OCI-LY7 (cell line): Measurements from ENCODE around the gene S100A4. TPM values are rescaled to one million over a fixed set of nuclear protein-coding genes. Genes with fewer than 3 reads are reported as not detected.

Experiments used
- BruUV-seq: library from RNA; stranded (reverse); fragments of 400-500 nt; replicated peaks from 2 replicates; lab custom pipeline; 2021; lab: Mats Ljungman, UMichigan
- CTCF ChIA-PET: fragments of 300-600 bp; sonication (Branson Sonifier 250); formaldehyde crosslinking; loops from one replicate; lab custom pipeline; 2022; ENCODE audit warnings: antibody characterized with exemption; ENCODE audit not compliant: unreplicated experiment; lab: Charles Lee
- POLR2A ChIA-PET: fragments of 300-600 bp; sonication (Branson Sonifier 250); formaldehyde crosslinking; loops from one replicate; lab custom pipeline; 2022; ENCODE audit warnings: antibody characterized with exemption; lab: Charles Lee
- DNase-seq: peaks from one replicate; pipeline ENCODE4 v3.0.0-alpha.2; 2015; ENCODE audit warnings: low spot score
- H2AFZ ChIP-seq: fragments of 200-600 bp; sonication (generic), shearing (Covaris generic); 2 replicates; pipeline ENCODE4 v1.6.1; 2014; ENCODE audit warnings: mild to moderate bottlenecking, antibody characterized with exemption, low read length, moderate library complexity
- H3K27ac ChIP-seq: fragments of 200-600 bp; sonication (generic); 2 replicates; pipeline ENCODE4 v1.5.1; 2014; ENCODE audit warnings: mixed run types, low read depth, mild to moderate bottlenecking, moderate library complexity, low read length, inconsistent platforms; ENCODE audit not compliant: poor library complexity, severe bottlenecking
- H3K36me3 ChIP-seq: fragments of 200-600 bp; sonication (generic); 2 replicates; pipeline ENCODE4 v1.6.1; 2014; ENCODE audit warnings: mild to moderate bottlenecking, antibody characterized with exemption, low read length, moderate library complexity, mixed read lengths; ENCODE audit not compliant: insufficient read depth
- H3K4me1 ChIP-seq: fragments of 200-600 bp; sonication (generic); 2 replicates; pipeline ENCODE4 v1.5.1; 2014; ENCODE audit warnings: mild to moderate bottlenecking, low read length; ENCODE audit not compliant: insufficient read depth, poor library complexity, severe bottlenecking
- H3K4me2 ChIP-seq: fragments of 200-600 bp; sonication (generic); 2 replicates; pipeline ENCODE4 v1.6.1; 2014; ENCODE audit warnings: mild to moderate bottlenecking, low read length
- H3K4me3 ChIP-seq: fragments of 200-600 bp; sonication (generic); 2 replicates; pipeline ENCODE4 v1.5.1; 2014; ENCODE audit warnings: mild to moderate bottlenecking, low read depth, low read length; ENCODE audit not compliant: poor library complexity, severe bottlenecking
- H3K79me2 ChIP-seq: fragments of 200-600 bp; sonication (generic); 2 replicates; pipeline ENCODE4 v1.6.1; 2016; ENCODE audit warnings: low read depth, mild to moderate bottlenecking, low read length, moderate library complexity, mixed read lengths; ENCODE audit not compliant: insufficient read depth
- H3K9me2 ChIP-seq: fragments of 200-600 bp; sonication (generic); 2 replicates; pipeline ENCODE4 v1.6.1; 2016; ENCODE audit warnings: mild to moderate bottlenecking, low read length, mixed read lengths; ENCODE audit not compliant: insufficient read depth
- H3K9me3 ChIP-seq: fragments of 200-600 bp; sonication (generic); 2 replicates; pipeline ENCODE4 v1.6.1; 2014; ENCODE audit warnings: mild to moderate bottlenecking, mixed run types, low read length, mixed read lengths
- H4K20me1 ChIP-seq: fragments of 200-600 bp; sonication (generic); 2 replicates; pipeline ENCODE4 v1.6.1; 2014; ENCODE audit warnings: mild to moderate bottlenecking, antibody characterized with exemption, low read length, moderate library complexity, mixed read lengths; ENCODE audit not compliant: insufficient read depth
- CTCF ChIP-seq: fragments of 200-600 bp; sonication (generic); conservative IDR thresholded peaks from 2 replicates; pipeline ENCODE4 v1.5.1; 2014; ENCODE audit warnings: mild to moderate bottlenecking, antibody characterized with exemption, low read length, moderate library complexity, mixed read lengths
- EZH2phosphoT487 ChIP-seq: fragments of 200-600 bp; sonication (generic); IDR thresholded peaks from 2 replicates; pipeline ENCODE4 v1.6.1; 2018; ENCODE audit warnings: low read depth, borderline replicate concordance, mild to moderate bottlenecking, mixed run types, antibody characterized with exemption, low read length, moderate library complexity, mixed read lengths
- intact Hi-C: fragments of 100-400 bp; cut with micrococcal nuclease; formaldehyde crosslinking; loops from one replicate; pipeline ENCODE4 v1.10.0; 2022; ENCODE audit not compliant: unreplicated experiment
- total RNA-seq, 2 experiments: library from RNA; depleted of rRNA in 1 of 2; stranded (reverse); fragments of >200 nt in 1 of 2; shearing (Covaris generic) in 1 of 2; gene quantifications; 2 replicates each; pipeline ENCODE4 v1.2.3, GENCODE V29; 2014 to 2022

The S100A4 gene
- total RNA-seq, 2 experiments from 2014 or later, result 1.6 to 1.9 TPM

GRCh38 chr1:153561466-153561985 lies 15.9 kb upstream of the S100A4 start:
- H3K27ac ChIP-seq, result no peak overlapping the region
- POLR2A ChIA-PET, result no interaction called here
- intact Hi-C loops, result no loop called here
- CTCF ChIA-PET, result no interaction called here
- H3K36me3 ChIP-seq, result no peaks in the 10 kb centered on the region
- no peaks in the 10 kb centered on the region for H3K9me2 ChIP-seq
- H3K79me2 ChIP-seq, result no peaks in the 10 kb centered on the region
- DNase-seq, result no peak
- H3K4me2 ChIP-seq, result no peak overlapping the region
- no TSS peak for BruUV-seq
- H2AFZ ChIP-seq, result no peak overlapping the region
- H4K20me1 ChIP-seq, result no peaks in the 10 kb centered on the region
- no peaks in the 10 kb centered on the region for H3K9me3 ChIP-seq
- no peaks in the 10 kb centered on the region for H3K4me1 ChIP-seq
- TF ChIP-seq CTCF (no peak), EZH2phosphoT487 (no peak)
- no peak overlapping the region for H3K4me3 ChIP-seq

DNA sequence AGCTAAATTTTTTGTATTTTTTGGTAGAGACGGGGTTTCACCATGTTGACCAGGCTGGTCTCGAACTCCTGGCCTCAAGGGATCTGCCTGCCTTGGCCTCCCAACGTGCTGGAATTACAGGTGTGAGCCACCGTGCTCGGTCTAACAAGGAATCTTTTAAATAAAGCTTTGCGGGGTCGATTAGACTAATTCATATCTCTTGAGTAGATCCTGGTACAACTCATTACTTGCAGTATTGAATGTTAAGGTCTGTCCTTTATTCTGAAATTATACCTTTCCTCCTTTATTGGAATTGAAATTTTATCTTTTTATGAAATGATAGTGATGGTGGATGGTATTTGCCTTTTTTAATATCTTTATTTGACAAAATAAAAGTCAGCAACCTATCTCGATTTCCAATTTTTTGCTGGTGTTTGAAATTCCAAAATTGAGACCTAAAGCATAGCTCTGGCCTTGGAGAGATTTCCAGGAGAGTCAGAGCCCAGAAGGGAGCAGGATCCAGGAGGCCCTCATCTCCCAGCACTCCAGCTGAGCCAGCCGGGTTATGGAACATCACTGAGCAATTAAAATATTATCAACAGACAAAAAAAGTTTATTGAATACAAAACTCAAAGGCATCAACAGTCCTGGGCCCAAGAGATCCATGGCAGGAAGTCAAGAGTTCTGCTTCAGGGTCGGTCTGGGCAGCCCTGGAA lies 15.3 kb upstream of the S100A4 start:
- H3K79me2 ChIP-seq, result no peaks in the 10 kb centered on the region
- CTCF ChIA-PET, result interaction anchor here (0.5 kb wide), 1 partner anchor 1403 kb away, joined by 5 read pairs; no protein-coding TSS in a partner anchor
- H3K27ac ChIP-seq, result no peak overlapping the region
- H2AFZ ChIP-seq, result no peak overlapping the region
- no peaks in the 10 kb centered on the region for H3K4me1 ChIP-seq
- H3K9me3 ChIP-seq, result no peaks in the 10 kb centered on the region
- no peaks in the 10 kb centered on the region for H3K9me2 ChIP-seq
- no peak overlapping the region for H3K4me3 ChIP-seq
- POLR2A ChIA-PET, result interaction anchor here (0.7 kb wide), 1 partner anchor 50 kb away, joined by 5 read pairs; no protein-coding TSS in a partner anchor
- TF ChIP-seq EZH2phosphoT487 (no peak), CTCF (no peak)
- no TSS peak for BruUV-seq
- no peaks in the 10 kb centered on the region for H4K20me1 ChIP-seq
- no peak overlapping the region for H3K4me2 ChIP-seq
- H3K36me3 ChIP-seq, result no peaks in the 10 kb centered on the region
- DNase-seq, result no peak
- intact Hi-C loops, result no loop called here

DNA sequence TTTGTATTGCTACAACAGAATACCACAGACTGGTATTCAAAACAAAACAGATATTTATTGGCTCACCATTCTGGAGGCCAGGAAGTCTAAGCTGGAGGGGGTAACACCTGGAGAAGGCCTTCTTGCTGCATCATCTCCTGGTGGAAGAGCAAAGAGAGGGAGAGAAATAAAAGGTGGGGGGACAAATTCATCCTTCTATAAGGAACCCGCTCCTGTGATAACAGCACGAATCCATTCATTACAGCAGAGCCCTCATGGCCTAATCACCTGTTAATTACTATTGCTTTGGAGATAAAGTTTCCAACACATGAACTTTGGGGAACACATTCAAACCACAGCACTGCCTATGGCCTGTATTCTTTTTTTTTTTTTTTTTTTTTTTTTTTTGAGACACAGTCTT lies 14.6 kb upstream of the S100A4 start:
- no peak overlapping the region for H3K27ac ChIP-seq
- H4K20me1 ChIP-seq, result no peaks in the 10 kb centered on the region
- H3K4me3 ChIP-seq, result no peak overlapping the region
- H2AFZ ChIP-seq, result no peak overlapping the region
- H3K9me3 ChIP-seq, result no peaks in the 10 kb centered on the region
- TF ChIP-seq CTCF (no peak), EZH2phosphoT487 (no peak)
- H3K4me1 ChIP-seq, result no peaks in the 10 kb centered on the region
- BruUV-seq, result no TSS peak
- intact Hi-C loops, result no loop called here
- no peak for DNase-seq
- CTCF ChIA-PET, result interaction anchor here (0.5 kb wide), 1 partner anchor 1403 kb away, joined by 5 read pairs; no protein-coding TSS in a partner anchor
- POLR2A ChIA-PET, result interaction anchor here (0.7 kb wide), 1 partner anchor 50 kb away, joined by 5 read pairs; no protein-coding TSS in a partner anchor
- H3K9me2 ChIP-seq, result no peaks in the 10 kb centered on the region
- no peak overlapping the region for H3K4me2 ChIP-seq
- H3K79me2 ChIP-seq, result no peaks in the 10 kb centered on the region
- no peaks in the 10 kb centered on the region for H3K36me3 ChIP-seq
